T-helper 2 cell treated with Interferon-gamma antibody and Interleukin-4, amounts not matched to agents 5 μg/mL and 100 μg/mL, for 36 hours (primary cell): ENCODE measurements around the gene LINC01488.

ENCODE experiments used
- DNase-seq: peaks from one replicate; pipeline ENCODE4 v3.0.0; 2021; ENCODE audit warnings: low spot score
- H3K27ac Mint-ChIP-seq: one replicate; pipeline ENCODE4 v1.8.0; 2021; ENCODE audit warnings: mild to moderate bottlenecking, mixed read lengths
- H3K27me3 Mint-ChIP-seq: one replicate; pipeline ENCODE4 v1.8.0; 2021; ENCODE audit warnings: low read depth, mixed read lengths
- H3K36me3 Mint-ChIP-seq: one replicate; pipeline ENCODE4 v1.8.0; 2021; ENCODE audit warnings: low read depth, mixed read lengths
- H3K4me1 Mint-ChIP-seq: one replicate; pipeline ENCODE4 v1.8.0; 2021; ENCODE audit warnings: low read depth, mixed read lengths
- H3K4me3 Mint-ChIP-seq: one replicate; pipeline ENCODE4 v1.8.0; 2022; ENCODE audit warnings: mild to moderate bottlenecking, moderate library complexity, mixed read lengths
- H3K9me3 Mint-ChIP-seq: one replicate; pipeline ENCODE4 v1.8.0; 2021; ENCODE audit warnings: mixed read lengths

LINC01488 gene

GRCh38 chr11:69475141-69475865, 6.2 kb upstream of the LINC01488 start:
- Mint-ChIP-seq H3K36me3 (no peaks in the 10 kb centered on the region), H3K27me3 (no peaks in the 10 kb centered on the region)

GRCh38 chr11:69475866-69476471, 5.5 kb upstream of the LINC01488 start:
- no peak overlapping the region for H3K27ac Mint-ChIP-seq
- H3K27me3 Mint-ChIP-seq = no peaks in the 10 kb centered on the region
- no peaks in the 10 kb centered on the region for H3K4me1 Mint-ChIP-seq
- H3K9me3 Mint-ChIP-seq = peaks cover 3% of the 10 kb centered on the region
- no peak for DNase-seq
- H3K36me3 Mint-ChIP-seq = no peaks in the 10 kb centered on the region
- no peak overlapping the region for H3K4me3 Mint-ChIP-seq

More at GRCh38 chr11:69475141-69475865, 6.2 kb upstream of the LINC01488 start:
- H3K4me3 Mint-ChIP-seq = no peak overlapping the region
- peaks cover 3% of the 10 kb centered on the region for H3K9me3 Mint-ChIP-seq
- no peak for DNase-seq
- H3K4me1 Mint-ChIP-seq = no peaks in the 10 kb centered on the region
- no peak overlapping the region for H3K27ac Mint-ChIP-seq

DNA sequence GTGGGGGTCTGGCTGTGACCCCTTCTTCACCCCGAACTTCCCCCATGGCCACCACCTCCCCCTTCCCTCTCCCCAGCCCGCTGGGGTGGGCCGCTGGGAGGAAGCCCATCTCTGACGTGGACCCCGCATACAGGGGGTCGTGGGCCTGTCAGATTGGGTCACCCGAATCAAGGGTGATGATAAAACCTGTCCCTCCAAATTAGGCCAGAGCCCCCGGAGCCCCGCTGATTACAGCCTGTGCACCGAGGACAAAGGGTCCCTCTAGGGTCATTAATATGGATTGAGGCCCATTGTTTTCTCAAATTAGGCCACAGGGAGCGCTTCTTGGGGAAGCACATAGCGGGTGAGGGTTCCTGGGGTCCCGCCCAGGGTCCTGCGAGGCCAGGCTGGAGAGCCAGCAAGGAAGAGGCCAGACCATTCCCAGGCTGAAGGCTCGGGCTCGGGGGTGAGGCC, 4.9 kb upstream of the LINC01488 start:
- H3K27ac Mint-ChIP-seq = no peak overlapping the region
- peaks cover 3% of the 10 kb centered on the region for H3K9me3 Mint-ChIP-seq
- H3K27me3 Mint-ChIP-seq = no peaks in the 10 kb centered on the region
- no peak overlapping the region for H3K4me3 Mint-ChIP-seq
- no peaks in the 10 kb centered on the region for H3K4me1 Mint-ChIP-seq
- no peaks in the 10 kb centered on the region for H3K36me3 Mint-ChIP-seq
- no peak for DNase-seq

DNA sequence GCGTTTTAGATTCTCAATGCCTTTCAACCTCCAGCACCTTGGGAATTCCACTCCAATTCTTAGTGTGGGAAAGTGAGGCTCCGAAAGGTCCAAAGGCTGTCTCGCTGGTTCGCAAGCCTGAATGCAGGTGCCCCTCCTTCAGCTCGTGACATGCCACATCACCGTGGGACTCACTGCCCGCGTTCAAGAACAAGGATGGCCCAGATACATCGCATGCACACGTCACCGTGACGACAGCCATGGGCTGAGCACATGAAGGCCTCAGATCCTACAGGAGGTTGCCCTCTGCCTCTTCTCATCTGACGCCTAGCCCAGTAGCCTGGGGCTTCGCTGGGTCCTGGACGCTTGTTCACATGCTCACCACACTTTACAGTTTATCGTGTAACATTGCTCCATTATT, 4.4 kb upstream of the LINC01488 start:
- no peak overlapping the region for H3K4me3 Mint-ChIP-seq
- no peak overlapping the region for H3K27ac Mint-ChIP-seq
- DNase-seq = no peak
- H3K9me3 Mint-ChIP-seq = peaks cover 3% of the 10 kb centered on the region
- no peaks in the 10 kb centered on the region for H3K4me1 Mint-ChIP-seq
- no peaks in the 10 kb centered on the region for H3K36me3 Mint-ChIP-seq
- no peaks in the 10 kb centered on the region for H3K27me3 Mint-ChIP-seq

DNA sequence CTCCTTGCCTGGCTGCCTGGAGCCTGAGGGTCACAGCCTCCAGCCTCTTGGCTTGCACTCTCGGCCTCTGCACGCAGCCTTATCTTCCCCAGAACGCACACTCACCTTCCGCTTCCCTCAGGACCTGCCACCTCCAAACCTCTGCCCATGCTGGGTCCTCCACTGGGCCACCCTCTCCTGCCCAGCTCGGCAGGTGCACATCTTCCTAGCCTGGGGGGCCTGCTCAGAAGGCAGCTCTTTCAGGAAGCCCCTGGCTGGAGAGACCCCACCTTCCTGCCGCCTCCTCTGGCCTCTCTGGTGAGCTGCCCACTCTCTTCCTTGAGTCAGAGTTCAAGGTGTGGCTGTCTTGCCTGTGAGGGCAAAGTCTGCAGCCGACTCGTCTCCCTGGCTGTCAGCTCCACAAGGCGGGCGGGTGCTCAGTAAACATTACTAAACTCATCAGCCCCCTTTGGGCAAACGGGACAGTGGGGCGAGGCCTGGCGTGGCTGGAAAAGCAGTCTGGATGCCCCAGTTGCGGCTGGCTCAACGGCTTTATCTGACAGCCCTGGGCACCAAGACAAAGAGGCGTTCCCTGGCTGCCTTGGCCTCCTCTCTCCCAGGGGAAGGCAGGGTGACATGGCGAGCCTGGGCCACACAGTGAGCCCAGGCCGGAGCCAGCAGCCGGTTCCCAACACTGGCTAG, 1.7 kb upstream of the LINC01488 start:
- no peak for DNase-seq
- H3K9me3 Mint-ChIP-seq = no peaks in the 10 kb centered on the region
- no peak overlapping the region for H3K4me3 Mint-ChIP-seq
- no peaks in the 10 kb centered on the region for H3K36me3 Mint-ChIP-seq
- H3K27ac Mint-ChIP-seq = no peak overlapping the region
- no peaks in the 10 kb centered on the region for H3K27me3 Mint-ChIP-seq
- H3K4me1 Mint-ChIP-seq = no peaks in the 10 kb centered on the region

- Mint-ChIP-seq H3K4me3 (no peak overlapping the region), H3K36me3 (no peaks in the 10 kb centered on the region), H3K27ac (no peak overlapping the region), H3K27me3 (no peaks in the 10 kb centered on the region), H3K4me1 (no peaks in the 10 kb centered on the region), H3K9me3 (no peaks in the 10 kb centered on the region)
- no peak for DNase-seq
Measured at GRCh38 chr11:69480547-69481392, 693 bp upstream of the LINC01488 start.

DNA sequence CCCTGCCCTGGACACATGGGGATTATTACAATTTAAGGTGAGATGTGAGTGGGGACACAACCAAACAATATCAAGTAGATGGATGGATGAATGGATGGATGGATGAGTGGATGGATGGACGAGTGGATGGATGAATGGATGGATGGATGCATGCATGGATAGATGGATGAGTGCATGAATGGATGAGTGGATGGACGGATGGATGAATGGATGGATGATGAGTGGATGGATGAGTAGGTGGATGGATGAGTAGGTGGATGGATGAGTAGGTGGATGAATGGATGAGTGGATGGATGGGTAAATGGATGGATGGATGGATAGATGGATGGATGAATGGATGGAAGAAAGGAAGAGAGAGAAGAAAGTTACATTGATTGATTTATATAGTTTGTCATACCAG, 859 bp downstream of the LINC01488 start:
- Mint-ChIP-seq H3K9me3 (no peaks in the 10 kb centered on the region), H3K36me3 (no peaks in the 10 kb centered on the region), H3K4me1 (no peaks in the 10 kb centered on the region), H3K4me3 (no peak overlapping the region), H3K27me3 (no peaks in the 10 kb centered on the region), H3K27ac (no peak overlapping the region)
- no peak for DNase-seq

DNA sequence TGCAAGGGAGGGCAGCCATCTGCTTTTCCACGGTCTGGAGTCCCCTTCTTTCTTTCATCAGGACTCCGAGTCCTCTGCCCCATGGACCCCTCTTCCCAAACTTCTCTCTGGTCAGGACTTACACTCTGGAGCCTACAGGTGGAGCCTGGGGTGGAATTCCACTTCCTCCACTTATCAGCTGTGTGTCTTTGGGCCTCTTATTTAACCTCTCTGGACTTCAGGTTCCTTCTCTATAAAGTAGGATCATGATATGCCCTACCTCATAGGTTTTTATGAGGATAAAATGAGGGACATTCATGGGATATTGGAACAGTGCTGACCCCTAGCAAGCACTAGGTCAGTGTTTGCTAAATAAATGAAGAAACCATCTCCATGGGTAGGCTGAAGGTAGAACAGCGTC, 1.7 kb downstream of the LINC01488 start:
- H3K9me3 Mint-ChIP-seq = no peaks in the 10 kb centered on the region

GRCh38 chr11:69483691-69484426, 2.4 kb downstream of the LINC01488 start:
- Mint-ChIP-seq H3K27ac (no peak overlapping the region), H3K9me3 (no peaks in the 10 kb centered on the region), H3K36me3 (no peaks in the 10 kb centered on the region), H3K4me1 (no peaks in the 10 kb centered on the region), H3K27me3 (no peaks in the 10 kb centered on the region), H3K4me3 (no peak overlapping the region)
- DNase-seq = no peak

More for the DNA sequence above, 1.7 kb downstream of the LINC01488 start:
- no peak for DNase-seq
- H3K4me3 Mint-ChIP-seq = no peak overlapping the region
- H3K27ac Mint-ChIP-seq = no peak overlapping the region
- H3K36me3 Mint-ChIP-seq = no peaks in the 10 kb centered on the region
- H3K27me3 Mint-ChIP-seq = no peaks in the 10 kb centered on the region
- H3K4me1 Mint-ChIP-seq = no peaks in the 10 kb centered on the region

DNA sequence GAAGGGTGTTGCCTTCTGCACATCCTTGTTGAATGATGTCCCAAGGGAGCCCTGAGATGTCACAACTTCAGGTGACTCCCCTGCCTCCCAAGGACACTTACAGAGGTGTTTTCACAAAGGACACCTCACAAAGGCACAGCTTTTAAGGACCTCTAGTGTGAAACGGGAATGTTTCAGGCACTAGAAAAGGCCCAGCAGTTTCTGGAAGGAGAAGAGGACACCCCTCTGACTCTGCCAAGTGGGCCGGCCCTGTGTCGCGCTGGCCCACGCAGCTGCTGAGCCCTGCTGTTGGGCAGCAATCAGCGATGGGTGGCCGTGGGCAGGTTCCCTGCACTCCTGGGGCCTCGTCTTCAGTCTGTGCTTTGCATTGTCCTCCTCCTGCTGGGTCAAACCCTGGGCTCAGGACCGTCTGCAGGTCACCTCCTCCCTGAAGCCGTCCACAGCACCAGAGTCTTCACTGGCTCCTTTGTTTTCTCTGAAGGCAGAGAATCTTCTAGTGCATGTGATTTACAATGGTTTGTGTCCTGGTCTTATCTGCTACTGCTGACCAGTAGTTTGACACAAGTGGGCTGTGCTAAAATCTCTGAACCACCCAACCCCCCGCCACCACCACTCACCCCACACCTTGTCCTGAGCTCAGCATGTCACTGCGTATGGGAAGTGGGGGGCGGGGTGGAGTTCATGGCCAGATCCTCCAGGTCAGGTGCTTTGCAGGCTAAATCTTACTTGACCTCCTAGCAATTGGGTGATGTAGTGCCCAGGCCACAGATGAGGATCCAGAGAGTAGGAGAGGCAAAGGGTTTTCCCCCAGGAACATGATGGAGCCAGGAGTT, 3.2 kb downstream of the LINC01488 start:
- no peak overlapping the region for H3K27ac Mint-ChIP-seq
- no peaks in the 10 kb centered on the region for H3K9me3 Mint-ChIP-seq
- H3K36me3 Mint-ChIP-seq = no peaks in the 10 kb centered on the region
- no peaks in the 10 kb centered on the region for H3K4me1 Mint-ChIP-seq
- DNase-seq = no peak
- no peaks in the 10 kb centered on the region for H3K27me3 Mint-ChIP-seq
- H3K4me3 Mint-ChIP-seq = no peak overlapping the region

DNA sequence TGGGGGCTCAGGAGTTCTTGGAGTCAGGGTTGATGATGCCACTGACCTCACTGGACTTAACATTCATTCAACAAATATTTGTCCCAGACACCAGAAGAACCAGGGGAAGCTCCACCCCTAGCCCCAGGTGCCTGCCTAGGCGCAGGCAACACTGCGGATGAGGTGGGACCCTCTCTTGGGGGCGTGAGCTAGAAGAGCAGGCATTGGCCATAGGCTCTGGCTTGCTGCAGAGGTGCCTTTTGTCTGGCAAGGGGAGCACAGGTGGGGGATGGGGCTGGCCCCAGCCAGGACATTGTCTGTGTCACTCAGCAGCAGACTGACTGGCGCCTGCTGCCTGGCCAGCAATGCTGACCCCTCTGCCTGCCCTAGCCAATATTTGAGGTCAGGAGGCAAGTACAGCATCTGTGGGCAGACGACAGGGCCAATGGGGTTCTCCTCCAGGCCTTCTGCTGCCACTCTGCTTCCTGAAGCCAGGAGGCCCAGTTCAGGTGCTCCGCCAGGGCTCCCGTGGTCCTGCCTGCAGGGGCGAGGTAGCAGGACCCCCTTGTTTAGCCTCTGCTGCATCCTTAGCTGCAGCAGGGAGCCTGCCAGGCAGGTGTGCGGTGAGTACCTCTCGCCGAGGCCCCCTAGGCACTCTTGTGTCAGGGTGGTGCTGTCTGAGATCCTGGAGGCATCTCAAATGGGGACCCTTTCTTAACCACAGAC, 4.0 kb downstream of the LINC01488 start:
- no peaks in the 10 kb centered on the region for H3K27me3 Mint-ChIP-seq
- H3K27ac Mint-ChIP-seq = no peak overlapping the region
- H3K4me3 Mint-ChIP-seq = no peak overlapping the region
- no peaks in the 10 kb centered on the region for H3K36me3 Mint-ChIP-seq
- H3K4me1 Mint-ChIP-seq = no peaks in the 10 kb centered on the region
- no peak for DNase-seq
- H3K9me3 Mint-ChIP-seq = no peaks in the 10 kb centered on the region

- H3K27me3 Mint-ChIP-seq = no peaks in the 10 kb centered on the region
- no peaks in the 10 kb centered on the region for H3K9me3 Mint-ChIP-seq
- no peak for DNase-seq
- H3K27ac Mint-ChIP-seq = no peak overlapping the region
- no peak overlapping the region for H3K4me3 Mint-ChIP-seq
- no peaks in the 10 kb centered on the region for H3K36me3 Mint-ChIP-seq
- no peaks in the 10 kb centered on the region for H3K4me1 Mint-ChIP-seq
Measured at GRCh38 chr11:69486056-69486772, 4.8 kb downstream of the LINC01488 start.
